HG02763 (cell line): ENCODE data around the gene DDX39A.
A peak's percentile ranks its signal among the peaks of the same experiment; 100 is the strongest.
"Not testable (repeated sequence)": the region's sequence is repeated elsewhere in the genome, so short reads cannot be mapped to it uniquely, and the experiment has no call there.

Source experiments
- ATAC-seq: cut with Tn5 transposase; IDR thresholded peaks from one replicate; pipeline ENCODE4 v1.9.1; 2021; ENCODE audit warnings: mild to moderate bottlenecking, moderate library complexity; ENCODE audit not compliant: unreplicated experiment

DDX39A gene

DNA sequence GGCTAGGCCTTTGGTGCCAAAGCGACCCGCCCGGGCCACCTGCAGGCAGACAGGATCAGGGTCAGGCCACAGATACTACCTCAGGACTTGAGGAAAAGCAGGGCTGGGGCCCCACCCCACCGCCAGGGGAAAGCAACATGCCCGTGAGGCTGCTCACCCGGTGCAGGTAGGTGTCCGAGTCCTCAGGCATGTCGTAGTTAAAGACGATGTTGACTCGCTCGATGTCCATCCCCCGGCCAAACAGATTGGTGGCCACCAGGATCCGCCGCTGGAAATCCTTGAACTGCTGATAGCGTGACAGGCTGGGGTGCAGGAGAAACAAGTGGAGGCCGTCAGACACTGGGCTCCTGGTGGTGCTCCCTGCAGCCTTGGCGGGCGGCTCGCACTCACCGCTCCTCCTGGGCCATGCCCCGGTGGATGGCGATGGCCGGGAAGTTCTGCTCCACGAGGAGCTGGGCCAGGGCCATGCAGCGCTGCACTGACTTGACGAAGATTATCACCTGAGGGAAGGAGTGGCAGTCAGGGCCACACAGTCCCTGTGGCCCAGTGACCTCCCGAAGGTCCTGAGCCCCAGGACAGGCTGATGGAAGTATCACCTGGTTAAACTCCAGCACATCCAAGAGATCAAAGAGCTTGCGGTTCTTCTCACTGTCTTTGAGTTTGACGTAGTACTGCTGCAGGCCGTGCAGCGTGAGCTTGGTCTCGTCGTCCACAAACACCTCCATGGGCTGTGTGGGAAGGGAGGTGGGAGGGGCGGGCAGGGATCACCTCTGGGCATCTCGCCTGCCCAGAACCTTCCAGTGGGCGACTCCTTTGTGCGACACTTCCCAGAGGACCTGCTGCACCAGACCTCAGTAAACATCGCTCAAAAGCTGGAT, 9.8 kb downstream of the DDX39A start:
- no peak for ATAC-seq

DNA sequence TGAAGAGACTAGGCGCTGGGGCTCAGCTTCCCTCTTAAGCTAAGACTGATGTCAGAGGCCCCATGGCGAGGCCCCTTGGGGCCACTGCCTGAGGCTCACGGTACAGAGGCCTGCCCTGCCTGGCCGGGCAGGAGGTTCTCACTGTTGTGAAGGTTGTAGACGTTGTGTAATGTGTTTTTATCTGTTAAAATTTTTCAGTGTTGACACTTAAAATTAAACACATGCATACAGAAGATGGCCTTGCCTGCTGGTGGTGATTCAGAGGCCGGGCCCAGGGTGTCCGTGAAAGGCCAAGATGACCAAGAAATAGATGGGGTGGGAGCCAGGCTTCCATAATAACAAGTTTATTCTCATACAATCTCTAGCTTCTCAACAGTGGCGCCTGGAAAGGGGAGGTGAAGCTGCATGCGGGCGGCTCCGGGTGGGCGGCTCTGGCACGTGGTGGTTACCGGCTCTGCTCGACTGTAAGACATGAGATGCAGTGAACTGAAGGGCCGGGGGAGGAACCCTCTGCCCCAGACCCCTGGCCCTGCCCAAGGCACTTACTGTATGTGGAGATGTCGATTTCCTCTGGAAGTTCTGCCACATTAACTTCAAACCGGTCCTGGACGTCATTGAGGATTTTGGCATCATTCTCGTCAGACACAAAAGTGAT, 10.5 kb downstream of the DDX39A start:
- ATAC-seq: no peak

DNA sequence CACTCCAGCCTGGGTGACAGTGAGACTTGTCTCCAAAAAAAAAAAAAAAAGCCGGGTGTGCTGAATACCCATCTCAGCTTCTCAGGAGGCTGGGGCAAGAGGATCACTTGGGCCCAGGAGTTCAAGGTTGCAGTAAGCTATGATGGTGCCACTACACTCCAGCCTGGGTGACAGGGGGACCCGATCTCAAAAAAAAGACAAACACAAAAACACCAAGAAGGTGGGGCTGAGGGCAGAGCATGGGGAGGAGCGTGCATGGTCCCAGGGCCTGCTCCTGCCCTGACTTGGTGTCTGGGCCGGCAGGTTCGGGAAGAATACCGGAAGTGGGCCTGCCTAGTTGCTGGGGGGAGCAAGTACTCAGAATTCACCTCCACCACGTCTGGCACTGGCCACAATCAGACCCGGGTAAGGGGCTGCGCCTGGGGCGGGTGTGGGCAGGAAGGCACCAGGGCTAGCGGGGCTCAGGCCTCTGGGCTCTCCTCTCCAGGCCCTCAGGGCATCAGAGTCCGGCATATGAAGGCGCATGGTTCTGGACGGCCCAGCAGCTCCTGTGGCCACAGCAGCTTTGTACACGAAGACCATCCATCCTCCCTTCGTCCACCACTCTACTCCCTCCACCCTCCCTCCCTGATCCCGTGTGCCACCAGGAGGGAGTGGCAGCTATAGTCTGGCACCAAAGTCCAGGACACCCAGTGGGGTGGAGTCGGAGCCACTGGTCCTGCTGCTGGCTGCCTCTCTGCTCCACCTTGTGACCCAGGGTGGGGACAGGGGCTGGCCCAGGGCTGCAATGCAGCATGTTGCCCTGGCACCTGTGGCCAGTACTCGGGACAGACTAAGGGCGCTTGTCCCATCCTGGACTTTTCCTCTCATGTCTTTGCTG, 11.3 kb downstream of the DDX39A start:
- no peak for ATAC-seq

DNA sequence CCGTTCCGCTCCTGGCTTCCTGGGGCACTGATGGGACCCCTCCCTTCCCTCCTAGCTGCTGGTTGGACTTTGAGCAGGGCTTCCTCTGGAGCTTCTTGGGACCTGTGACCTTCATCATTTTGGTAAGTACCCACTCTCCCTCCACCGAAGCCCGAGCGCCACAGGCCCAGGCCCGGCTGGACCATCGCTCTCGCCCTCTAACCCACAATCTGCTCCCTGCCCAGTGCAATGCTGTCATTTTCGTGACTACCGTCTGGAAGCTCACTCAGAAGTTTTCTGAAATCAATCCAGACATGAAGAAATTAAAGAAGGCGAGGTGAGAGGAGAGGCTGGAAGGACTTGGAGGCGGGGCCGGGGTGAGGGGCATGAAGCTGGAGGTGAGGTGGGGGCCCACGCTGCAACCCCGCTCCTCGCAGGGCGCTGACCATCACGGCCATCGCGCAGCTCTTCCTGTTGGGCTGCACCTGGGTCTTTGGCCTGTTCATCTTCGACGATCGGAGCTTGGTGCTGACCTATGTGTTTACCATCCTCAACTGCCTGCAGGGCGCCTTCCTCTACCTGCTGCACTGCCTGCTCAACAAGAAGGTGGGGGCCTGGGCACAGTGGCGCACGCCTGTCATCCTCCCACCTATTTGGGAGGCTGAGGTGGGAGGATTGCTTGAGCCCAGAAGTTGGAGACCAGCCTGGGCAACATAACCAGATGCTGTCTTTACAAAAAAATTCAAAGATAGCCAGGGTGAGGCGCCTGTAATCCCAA, 12.3 kb downstream of the DDX39A start:
- ATAC-seq: no peak

DNA sequence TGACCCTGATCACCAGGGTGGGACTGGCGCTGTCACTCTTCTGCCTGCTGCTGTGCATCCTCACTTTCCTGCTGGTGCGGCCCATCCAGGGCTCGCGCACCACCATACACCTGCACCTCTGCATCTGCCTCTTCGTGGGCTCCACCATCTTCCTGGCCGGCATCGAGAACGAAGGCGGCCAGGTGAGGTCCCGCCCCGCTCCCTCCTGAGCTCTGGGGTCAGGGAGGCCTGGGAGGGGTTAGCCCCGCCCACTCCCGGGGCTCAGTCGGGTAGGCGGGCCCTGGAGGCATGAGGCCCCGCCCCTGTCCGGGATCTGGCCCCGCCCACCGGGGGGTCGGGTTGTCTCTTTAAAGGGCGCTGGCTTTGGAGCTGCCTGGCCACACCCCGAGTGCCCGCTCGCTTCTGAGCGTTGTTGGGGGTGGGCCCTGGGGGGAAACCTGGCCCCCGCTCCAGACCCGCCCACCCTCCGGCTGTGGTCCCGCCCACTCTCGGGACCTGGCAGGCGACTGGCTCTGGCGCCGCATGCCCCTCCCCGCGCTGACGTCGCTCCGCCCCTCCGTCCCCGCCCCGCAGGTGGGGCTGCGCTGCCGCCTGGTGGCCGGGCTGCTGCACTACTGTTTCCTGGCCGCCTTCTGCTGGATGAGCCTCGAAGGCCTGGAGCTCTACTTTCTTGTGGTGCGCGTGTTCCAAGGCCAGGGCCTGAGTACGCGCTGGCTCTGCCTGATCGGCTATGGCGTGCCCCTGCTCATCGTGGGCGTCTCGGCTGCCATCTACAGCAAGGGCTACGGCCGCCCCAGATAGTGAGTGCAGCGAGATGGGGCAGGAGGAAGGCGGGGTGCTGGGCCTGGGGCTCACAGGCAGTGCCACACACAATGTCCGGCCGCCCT, 13.1 kb downstream of the DDX39A start:
- ATAC-seq: peak; percentile 63

DNA sequence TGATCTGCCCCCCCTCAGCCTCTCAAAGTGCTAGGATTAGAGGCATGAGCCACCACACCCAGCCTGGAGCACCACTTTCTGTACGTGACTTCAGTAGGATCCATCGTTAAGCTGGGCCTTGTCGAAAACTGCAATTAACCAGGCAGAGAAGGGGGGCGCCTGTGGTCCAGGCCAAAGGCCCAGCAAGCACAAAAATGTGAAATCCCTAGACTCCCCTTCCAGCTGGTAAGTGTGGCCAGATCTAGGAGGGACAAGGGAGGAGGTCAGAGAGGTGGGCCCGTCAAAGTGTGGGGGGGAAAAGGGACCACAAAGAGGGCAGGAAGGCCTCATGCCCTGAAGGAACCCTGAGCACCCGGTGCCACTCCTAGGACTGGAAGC, 13.8 kb downstream of the DDX39A start:
- ATAC-seq: no peak

DNA sequence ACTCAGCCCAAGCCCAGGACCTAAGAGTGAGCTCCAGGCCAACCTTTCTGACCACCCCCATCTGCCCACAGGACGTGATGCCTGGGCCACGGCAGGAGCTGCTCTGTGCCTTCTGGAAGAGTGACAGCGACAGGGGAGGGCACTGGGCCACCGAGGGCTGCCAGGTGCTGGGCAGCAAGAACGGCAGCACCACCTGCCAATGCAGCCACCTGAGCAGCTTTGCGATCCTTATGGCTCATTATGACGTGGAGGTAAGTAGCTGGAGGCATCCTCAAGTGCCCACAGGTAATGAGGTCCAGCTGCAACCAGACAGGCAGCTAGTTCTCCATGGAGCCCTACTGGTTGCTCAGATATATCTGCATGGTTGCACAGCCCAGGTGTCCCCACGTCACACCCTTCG, 14.8 kb downstream of the DDX39A start:
- ATAC-seq: no peak

DNA sequence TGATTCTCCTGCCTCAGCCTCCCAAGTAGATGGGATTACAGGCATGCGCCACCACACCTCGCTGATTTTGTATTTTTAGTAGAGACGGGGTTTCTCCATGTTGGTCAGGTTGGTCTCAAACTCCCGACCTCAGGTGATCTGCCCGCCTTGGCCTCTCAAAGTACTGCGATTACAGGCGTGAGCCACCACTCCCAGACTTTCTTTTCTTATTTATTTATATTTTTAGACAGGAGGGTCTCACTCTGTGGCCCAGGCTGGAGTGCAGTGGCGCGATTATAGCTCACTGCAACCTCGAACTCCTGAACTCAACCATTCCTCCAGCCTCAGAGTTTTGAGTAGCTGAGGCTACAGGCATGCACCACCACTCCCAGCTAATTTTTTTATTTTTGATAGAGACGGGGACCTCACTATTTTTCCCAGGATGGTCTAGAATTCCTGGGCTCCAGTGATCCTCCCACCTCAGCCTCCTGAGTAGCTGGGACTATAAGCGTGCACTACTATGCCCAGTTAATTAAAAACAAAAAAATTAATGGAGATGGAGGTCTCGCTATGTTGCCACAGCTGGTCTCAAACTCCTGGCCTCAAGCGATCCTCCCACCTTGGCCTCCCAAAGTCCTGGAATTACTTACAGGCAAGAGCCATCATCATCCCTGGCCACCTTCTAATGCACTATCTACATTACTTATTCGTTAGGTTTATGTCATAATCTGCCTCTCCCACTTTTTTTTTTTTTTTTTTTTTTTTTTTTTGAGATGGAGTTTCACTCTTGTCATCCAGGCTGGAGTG, 15.8 kb downstream of the DDX39A start:
- not testable (repeated sequence) for ATAC-seq

DNA sequence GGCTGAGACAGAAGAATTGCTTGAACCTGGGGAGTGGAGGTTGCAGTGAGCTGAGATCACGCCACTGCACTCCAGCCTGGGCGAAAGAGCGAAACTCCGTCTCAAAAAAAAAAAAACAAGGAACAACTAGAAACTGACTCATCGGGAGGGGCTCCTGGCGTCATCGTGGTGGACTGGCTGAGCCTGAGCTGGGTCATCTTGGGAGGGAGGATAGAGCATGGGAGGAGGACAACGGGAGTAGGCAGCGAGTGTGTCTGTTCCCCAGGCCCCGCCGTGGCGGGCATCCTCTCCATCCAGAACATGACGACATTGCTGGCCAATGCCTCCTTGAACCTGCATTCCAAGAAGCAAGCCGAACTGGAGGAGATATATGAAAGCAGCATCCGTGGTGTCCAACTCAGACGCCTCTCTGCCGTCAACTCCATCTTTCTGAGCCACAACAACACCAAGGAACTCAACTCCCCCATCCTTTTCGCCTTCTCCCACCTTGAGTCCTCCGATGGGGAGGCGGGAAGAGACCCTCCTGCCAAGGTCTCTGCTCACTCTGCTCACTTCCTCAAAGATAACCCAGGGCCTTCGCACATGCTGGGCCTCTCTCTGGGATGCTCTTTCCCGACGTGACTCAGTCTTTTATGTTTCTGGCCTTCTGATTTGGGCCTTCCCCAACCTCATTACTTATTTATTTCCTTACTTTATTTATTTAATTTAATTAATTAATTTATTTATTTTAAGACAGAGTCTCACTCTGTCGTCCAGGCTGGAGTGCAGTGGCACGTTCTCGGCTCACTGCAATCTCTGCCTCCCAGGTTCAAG, 16.6 kb downstream of the DDX39A start:
- no peak for ATAC-seq

DNA sequence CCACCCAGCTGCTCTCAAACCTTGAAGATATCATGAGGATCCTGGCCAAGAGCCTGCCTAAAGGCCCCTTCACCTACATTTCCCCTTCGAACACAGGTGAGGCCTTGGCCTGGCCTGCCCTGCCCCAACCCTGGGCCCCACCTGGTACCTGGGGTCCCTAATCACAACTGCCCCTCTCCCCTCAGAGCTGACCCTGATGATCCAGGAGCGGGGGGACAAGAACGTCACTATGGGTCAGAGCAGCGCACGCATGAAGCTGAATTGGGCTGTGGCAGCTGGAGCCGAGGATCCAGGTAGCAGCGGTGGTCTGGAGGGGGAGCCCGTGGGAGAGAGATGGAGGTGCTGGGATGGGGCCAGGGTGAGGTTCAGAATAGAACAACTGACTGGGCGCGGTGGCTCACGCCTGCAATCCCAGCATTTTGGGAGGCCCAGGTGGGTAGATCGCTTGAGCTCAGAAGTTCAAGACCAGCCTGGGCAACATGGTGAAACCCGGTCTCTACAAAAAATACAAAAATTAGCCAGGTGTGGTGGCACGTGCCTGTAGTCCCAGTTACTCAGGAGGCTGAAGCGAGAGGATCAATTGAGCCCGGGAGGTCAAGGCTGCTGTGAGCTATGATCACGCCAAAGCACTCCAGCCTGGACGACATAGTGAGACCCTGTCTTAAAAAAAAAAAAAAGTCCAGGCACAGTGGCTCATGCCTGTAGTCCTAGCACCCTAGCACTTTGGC, 17.5 kb downstream of the DDX39A start:
- ATAC-seq: no peak

DNA sequence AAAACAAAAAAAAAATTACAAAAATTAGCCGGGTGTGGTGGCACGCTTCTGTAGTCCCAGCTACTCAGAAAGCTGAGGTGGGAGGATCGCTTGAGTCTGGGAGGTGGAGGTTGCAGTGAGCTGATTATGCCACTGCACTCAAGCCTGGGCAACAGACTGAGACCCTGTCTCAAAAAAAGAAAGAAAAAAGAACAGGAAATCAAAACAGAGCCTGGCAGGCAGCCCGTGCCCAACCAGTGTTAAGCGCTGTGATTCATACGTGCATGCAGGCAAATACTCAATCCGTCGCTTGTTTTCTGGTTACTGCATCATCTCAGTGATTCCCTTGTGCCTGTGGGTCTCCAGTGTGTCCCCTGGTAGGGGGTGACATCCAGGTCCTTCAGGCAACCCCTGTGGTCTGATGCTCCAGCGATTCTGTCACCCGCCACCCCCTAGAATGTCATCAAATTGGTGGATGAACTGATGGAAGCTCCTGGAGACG, 18.1 kb downstream of the DDX39A start:
- no peak for ATAC-seq

DNA sequence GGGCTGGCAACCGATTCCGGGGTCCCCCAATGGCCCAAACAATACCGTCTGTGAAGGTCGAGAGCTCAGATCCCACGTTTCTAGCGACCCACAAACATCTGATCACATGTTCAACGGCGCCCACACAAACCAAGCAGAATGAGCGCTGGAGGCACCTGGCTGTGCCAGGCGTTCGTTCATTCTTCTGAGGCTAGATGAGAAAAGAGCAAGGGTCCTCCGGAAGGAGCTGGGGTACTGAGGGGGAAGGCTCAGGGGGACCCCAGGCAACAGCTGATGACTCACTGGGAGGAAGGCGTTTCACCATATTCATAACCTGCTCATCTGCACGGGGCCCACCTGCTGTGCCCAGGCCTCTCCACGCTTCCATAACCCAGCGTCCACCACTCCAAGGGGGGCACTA, 22.0 kb downstream of the DDX39A start:
- ATAC-seq: not testable (repeated sequence)

DNA sequence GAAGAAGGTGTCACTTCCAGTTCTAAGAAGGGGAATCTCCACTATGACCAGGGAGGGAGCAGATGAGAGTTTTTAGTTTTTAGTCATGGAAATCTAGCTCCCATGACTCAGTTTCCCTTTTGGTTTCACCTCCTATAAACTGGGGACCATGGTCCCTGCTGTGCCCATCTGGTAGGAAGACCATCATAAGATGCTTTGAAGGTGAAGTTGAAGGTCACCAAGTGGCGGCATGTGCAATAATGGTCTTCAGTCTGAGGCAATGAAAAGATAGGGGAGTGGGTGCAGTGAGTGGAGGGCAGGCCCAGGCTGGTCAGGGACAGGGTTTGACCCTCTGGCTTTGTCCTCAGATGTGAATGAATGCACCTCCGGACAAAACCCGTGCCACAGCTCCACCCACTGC, 22.4 kb downstream of the DDX39A start:
- not testable (repeated sequence) for ATAC-seq

DNA sequence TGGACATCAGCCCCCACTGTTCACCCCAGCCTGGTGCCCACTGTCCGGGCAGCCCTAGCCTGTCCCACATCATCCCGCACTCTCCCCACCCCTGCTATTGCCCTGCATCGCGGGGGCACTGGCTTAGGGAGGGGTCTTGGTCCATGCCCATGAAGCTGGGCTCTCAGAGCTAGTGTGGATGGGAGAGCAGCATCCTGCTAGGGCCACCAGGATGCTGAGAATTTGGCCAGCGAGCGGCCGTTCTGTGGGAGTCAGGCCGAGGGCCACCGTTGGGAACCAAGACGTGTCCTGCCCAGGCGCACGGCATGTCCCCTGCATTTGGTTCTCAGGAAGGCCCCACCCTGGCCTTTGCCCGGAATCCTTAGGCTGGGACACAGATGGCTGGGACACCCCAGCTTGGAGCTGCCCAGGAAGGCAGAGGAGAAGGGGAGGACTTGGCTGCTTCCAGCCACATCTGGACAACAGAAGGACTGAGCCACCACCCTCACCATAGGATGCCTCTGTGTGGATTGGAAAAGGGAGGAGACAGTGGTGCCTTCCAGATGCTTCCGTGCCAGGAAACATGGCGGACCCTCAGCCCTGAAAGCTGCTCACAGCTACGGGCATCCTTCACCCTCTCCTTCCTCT, 23.3 kb downstream of the DDX39A start:
- no peak for ATAC-seq

DNA sequence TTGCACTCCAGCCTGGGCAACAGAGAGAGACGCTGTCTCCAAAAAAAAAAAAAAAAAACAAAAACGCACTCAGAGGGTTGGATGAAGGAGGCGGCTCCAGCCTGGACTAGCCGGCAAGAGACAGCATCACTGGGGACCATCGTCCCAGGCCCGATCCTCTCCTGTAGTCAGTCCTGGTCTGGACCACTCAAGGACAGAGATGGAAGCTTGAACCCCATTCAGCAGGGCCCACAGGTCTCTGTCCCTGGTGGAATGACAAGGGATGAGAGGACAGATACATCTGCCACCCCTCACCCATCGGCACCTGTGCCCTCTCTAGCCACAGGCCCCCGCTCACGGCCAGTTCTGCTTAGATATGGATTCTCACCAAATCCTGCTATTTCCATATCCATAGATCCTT, 23.9 kb downstream of the DDX39A start:
- no peak for ATAC-seq

DNA sequence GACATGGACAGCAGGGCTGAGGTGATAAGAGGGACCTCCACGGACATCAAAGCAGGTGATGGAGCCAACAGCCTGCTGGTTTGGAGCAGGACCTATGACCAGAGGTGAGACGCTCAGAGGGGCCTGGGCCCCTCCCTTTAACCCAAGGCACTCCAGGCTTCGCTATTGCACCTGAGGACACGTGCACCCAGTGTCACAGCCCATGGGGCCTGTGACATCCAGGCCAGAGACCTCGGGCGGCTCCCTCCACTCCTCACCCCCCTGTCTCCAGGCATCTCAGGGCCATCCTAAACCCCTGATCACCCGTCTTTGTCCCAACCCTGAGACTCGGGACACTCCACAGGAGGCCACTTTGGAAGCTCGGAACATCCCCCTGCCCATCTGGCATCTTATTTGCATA, 25.0 kb downstream of the DDX39A start:
- no peak for ATAC-seq

DNA sequence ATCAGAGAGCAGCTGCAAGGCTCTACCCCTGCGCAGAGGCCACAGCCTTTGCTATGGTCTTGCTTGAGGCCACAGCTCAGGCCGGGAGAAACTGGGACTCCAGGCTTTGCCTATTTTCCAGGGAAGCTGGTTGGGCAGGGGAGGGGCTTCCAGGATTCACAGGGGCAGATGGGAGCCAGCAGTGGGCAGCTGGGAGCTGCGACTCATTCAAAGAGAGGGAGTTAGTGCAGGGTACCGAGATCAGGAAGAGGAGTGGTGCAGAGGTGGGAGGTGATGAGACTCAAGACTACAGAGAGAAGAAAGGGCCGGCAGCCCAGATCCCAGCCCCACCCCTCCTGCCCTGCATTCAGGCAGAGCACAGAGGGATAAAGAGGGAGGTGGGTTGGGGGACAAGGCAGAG, 25.8 kb downstream of the DDX39A start:
- no peak for ATAC-seq
